ENCODE data around the gene CARHSP1.
"Not testable (repeated sequence)": the region's sequence is repeated elsewhere in the genome, so short reads cannot be mapped to it uniquely, and the experiment has no call there.

The CARHSP1 gene

DNA sequence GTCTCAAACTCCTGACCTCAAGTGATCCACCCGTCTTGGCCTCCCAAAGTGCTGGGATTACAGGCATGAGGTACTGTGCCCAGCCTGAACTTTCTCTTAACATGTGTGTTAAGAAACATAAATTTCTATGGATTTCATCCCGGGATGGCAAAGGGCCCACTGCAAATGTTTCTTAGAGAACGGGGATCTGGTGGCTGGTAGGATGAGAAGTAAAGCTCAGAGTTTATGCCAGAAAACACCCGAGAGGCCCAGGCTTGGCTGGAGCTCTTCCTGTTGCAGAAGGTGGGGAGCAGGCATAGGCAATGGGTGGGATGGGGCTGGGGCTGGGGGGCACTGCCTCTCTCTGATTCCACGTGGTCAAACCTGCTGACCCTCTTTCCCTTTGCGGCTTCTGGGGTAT is 5.6 kb upstream of the CARHSP1 start:
- FAIRE-seq (no peak), DNase-seq (ENCODE audit: insufficient read length, low spot score) (no peak)
- no peak for TF ChIP-seq SPI1 (IDR thresholded peaks at IDR 0.05; ENCODE audit: low read depth, low read length)
- no peak for TF ChIP-seq POLR2AphosphoS5 (IDR thresholded peaks at IDR 0.05; ENCODE audit: low read depth, low read length)
- TF ChIP-seq POLR2A (IDR thresholded peaks at IDR 0.05; ENCODE audit: low read depth, low read length), result no peak
- TF ChIP-seq PAX5 (IDR thresholded peaks at IDR 0.05; ENCODE audit: insufficient read depth, low read length, severe bottlenecking), result no peak
- TF ChIP-seq POU2F2 (IDR thresholded peaks at IDR 0.05; ENCODE audit: low read depth, low read length), result no peak
- no peak for TF ChIP-seq TAF1 (IDR thresholded peaks at IDR 0.05; ENCODE audit: low read depth, low read length)

DNA sequence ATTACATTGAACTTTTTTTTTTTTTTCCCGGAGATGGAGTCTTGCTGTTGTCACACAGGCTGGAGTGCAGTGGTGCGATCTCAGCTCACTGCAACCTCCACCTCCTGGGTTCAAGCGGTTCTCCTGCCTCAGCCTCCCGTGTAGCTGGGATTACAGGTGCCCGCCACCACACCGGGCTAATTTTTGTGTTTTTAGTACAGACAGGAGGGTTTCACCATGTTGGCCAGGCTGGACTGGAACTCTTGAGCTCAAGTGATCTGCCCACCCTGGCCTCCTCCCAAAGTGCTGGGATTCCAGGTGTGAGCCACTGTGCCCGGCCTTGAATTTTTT is 5.0 kb upstream of the CARHSP1 start:
- not testable (repeated sequence) for DNase-seq (ENCODE audit: insufficient read length, low spot score)

DNA sequence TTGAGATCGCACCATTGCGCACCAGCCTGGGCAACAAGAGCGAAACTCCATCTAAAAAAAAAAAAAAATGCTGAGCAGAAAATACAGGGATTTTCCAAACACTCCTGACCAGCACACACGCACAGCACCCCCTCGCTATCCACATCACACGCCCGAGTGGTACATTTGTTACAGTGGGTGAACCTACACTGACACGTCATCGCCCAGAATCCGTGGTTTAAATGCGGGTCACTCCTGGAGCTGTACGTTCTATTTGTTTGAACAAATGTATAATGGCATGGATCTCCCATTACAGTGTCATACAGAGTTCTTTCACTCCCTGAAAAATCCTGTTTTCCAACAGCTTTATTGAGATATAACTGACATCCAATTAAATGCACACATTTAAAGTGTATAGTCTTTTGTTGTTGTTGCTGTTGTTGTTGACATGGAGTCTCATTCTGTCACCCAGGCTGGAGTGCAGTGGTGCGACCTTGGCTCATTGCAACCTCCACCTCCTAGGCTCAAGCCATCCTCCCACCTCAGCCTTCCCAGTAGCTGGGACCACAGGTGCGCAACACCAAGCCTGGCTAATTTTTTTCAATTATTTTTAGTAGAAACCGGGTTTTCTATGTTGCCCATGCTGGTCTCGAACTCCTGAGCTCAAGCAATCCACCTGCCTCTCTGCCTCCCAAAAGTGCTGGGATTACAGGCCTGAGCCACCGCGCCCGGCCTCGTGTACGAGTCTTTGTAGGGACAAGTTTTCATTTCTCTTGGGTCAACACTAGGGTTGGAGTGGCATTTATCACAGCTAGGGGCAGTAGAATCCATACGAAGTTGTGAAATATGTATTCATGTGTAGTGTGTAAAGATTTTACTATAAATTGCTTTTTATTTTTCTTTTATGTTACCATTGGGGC is 4.4 kb upstream of the CARHSP1 start:
- no peak for DNase-seq (ENCODE audit: insufficient read length, low spot score)
- TF ChIP-seq TAF1 (IDR thresholded peaks at IDR 0.05; ENCODE audit: low read depth, low read length) (no peak), POU2F2 (IDR thresholded peaks at IDR 0.05; ENCODE audit: low read depth, low read length) (no peak), POLR2A (IDR thresholded peaks at IDR 0.05; ENCODE audit: low read depth, low read length) (no peak), SPI1 (IDR thresholded peaks at IDR 0.05; ENCODE audit: low read depth, low read length) (no peak), POLR2AphosphoS5 (IDR thresholded peaks at IDR 0.05; ENCODE audit: low read depth, low read length) (no peak), PAX5 (IDR thresholded peaks at IDR 0.05; ENCODE audit: insufficient read depth, low read length, severe bottlenecking) (no peak)
- FAIRE-seq, result no peak

More for the DNA sequence above, 5.0 kb upstream of the CARHSP1 start:
- not testable (repeated sequence) for FAIRE-seq

DNA sequence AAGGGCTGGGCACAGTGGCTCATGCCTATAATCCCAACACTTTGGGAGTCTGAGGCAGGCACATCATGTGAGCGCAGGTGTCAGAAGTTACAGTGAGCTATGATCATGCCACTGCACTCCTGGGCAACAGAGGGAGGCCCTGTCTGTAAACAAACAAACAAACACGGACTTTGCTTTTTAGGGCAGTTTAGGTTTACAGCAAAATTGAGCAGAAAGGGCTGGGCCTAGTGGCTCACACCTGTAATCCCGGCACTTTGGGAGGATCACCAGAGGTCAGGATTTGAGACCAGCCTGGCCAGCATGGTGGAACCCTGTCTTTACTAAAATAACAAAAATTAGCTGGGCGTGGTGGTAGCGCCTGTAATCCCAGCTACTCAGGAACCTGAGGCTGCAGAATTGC is 3.3 kb upstream of the CARHSP1 start:
- DNase-seq (ENCODE audit: insufficient read length, low spot score), result no peak
- TF ChIP-seq POLR2AphosphoS5 (IDR thresholded peaks at IDR 0.05; ENCODE audit: low read depth, low read length), result no peak
- no peak for TF ChIP-seq PAX5 (IDR thresholded peaks at IDR 0.05; ENCODE audit: insufficient read depth, low read length, severe bottlenecking)
- TF ChIP-seq TAF1 (IDR thresholded peaks at IDR 0.05; ENCODE audit: low read depth, low read length), result no peak
- TF ChIP-seq POLR2A (IDR thresholded peaks at IDR 0.05; ENCODE audit: low read depth, low read length), result no peak
- TF ChIP-seq POU2F2 (IDR thresholded peaks at IDR 0.05; ENCODE audit: low read depth, low read length), result no peak
- no peak for TF ChIP-seq SPI1 (IDR thresholded peaks at IDR 0.05; ENCODE audit: low read depth, low read length)
- no peak for FAIRE-seq

DNA sequence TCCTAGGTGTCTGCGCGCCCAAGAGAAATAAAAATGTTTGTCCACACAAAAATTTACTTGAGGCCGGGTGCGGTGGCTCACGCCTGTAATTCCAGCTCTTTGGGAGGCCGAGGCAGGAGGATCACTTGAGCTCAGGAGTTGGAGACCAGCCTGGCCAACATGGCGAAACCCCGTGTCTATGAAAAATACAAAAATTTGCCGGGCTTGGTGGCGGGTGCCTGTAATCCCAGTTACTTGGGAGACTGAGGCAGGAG is 1.1 kb upstream of the CARHSP1 start:
- DNase-seq (ENCODE audit: insufficient read length, low spot score); FAIRE-seq: not testable (repeated sequence)

DNA sequence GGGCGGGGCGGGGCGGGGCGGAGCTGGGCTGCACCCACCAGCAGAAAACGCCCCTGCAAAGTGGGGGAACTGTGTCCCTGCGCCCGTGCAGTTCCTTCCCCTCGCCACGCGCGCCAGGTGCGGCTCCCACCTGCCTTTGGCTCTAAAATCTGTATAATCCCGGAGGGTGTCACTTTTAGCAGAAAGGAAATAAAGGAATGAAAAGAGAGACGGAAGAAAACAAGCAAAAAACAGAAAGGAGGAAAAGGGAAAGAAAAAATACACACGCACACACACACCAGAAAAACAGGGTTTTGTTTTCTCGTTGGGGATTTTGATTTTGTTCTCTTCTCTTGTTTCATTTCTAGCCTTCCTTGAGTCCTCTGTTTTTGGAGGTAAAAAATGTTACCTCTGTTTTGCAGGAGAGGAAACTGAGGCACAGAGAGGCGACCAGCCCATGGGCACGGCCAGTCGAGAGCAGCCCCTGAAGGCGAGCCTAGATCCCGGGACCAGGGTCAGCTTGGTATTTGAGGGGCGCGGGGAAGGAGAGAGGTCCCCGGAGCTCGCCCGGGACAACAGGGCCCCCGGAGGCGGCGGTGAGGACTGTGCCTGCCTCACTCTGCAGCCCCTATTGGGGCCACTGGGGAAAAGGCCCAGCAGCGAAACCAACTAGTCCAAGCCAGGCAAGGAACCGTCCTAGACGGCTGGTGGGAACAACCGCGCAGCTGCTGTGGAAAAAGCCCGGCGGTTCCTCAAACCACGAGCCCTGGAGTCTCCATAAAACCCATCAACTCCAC is 594 bp upstream of the CARHSP1 start:
- no peak for TF ChIP-seq SPI1 (IDR thresholded peaks at IDR 0.05; ENCODE audit: low read depth, low read length)
- TF ChIP-seq POU2F2 (IDR thresholded peaks at IDR 0.05; ENCODE audit: low read depth, low read length), result no peak
- TF ChIP-seq POLR2AphosphoS5 (IDR thresholded peaks at IDR 0.05; ENCODE audit: low read depth, low read length), result no peak
- TF ChIP-seq TAF1 (IDR thresholded peaks at IDR 0.05; ENCODE audit: low read depth, low read length), result no peak
- no peak for TF ChIP-seq PAX5 (IDR thresholded peaks at IDR 0.05; ENCODE audit: insufficient read depth, low read length, severe bottlenecking)
- no peak for TF ChIP-seq POLR2A (IDR thresholded peaks at IDR 0.05; ENCODE audit: low read depth, low read length)
- DNase-seq (ENCODE audit: insufficient read length, low spot score) (no peak), FAIRE-seq (no peak)

DNA sequence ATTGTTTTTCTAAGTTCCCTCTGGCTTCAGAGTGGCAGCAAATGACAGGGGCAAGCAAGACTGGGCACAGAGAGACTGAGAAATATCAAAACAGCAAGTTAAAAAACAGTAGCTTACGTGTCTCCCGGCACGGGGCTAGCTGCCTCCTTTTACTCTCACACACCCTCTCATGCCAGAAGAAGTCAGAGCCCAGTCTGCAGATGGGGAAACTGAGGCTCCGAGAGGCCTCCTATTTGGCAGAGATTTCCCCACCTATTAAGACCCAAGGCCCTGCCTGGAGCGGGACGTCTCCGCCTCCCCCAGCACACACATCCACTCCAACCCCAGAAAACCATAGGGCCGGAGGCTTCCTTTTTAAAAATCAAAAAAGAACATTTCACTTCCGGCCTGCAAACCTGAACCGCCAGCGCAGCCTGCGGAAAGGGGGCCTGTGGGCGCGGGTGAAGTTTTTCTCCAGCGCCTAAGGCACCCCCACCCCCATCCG is 832 bp downstream of the CARHSP1 start:
- DNase-seq (ENCODE audit: insufficient read length, low spot score) (no peak), FAIRE-seq (no peak)
- no peak for TF ChIP-seq TAF1 (IDR thresholded peaks at IDR 0.05; ENCODE audit: low read depth, low read length)
- no peak for TF ChIP-seq POLR2A (IDR thresholded peaks at IDR 0.05; ENCODE audit: low read depth, low read length)
- TF ChIP-seq PAX5 (IDR thresholded peaks at IDR 0.05; ENCODE audit: insufficient read depth, low read length, severe bottlenecking), result no peak
- TF ChIP-seq POU2F2 (IDR thresholded peaks at IDR 0.05; ENCODE audit: low read depth, low read length), result no peak
- no peak for TF ChIP-seq POLR2AphosphoS5 (IDR thresholded peaks at IDR 0.05; ENCODE audit: low read depth, low read length)
- TF ChIP-seq SPI1 (IDR thresholded peaks at IDR 0.05; ENCODE audit: low read depth, low read length), result no peak

DNA sequence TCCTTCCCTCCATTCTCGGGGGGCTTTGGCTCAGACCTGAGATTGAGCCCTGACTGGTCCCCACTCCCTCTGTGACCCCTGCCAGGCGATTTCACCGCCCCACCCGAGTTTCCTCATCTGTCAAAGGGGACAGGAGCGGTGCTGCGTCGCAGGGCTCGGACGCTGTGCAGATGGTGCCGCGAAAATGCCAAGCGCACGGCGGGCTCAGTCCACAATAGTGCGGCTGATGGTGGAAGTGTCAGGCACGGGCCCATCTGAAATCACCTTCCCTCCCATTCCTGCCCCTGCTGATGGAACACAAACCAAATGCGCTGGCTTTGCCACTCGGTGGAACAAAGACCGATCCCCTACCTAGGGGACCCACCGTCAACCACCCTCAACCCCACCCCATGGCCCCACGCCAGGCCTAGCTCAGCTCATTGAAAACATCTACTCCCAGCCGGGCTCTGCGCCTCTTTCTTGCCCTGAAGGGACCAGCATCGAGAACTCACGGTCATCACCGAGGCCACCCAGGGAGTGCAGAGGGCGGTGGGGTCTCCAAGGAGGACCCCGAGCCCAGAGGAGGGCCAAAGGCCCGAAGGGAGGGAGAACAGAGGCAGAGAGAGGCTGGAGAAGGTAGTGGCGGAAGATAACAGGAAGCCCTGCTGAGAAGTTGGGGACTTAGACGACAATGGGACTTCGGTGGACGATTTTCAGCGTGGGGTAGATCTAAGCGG is 1.4 kb downstream of the CARHSP1 start:
- TF ChIP-seq POU2F2 (IDR thresholded peaks at IDR 0.05; ENCODE audit: low read depth, low read length) (no peak), PAX5 (IDR thresholded peaks at IDR 0.05; ENCODE audit: insufficient read depth, low read length, severe bottlenecking) (no peak), TAF1 (IDR thresholded peaks at IDR 0.05; ENCODE audit: low read depth, low read length) (no peak), POLR2A (IDR thresholded peaks at IDR 0.05; ENCODE audit: low read depth, low read length) (no peak), SPI1 (IDR thresholded peaks at IDR 0.05; ENCODE audit: low read depth, low read length) (no peak), POLR2AphosphoS5 (IDR thresholded peaks at IDR 0.05; ENCODE audit: low read depth, low read length) (no peak)
- DNase-seq (ENCODE audit: insufficient read length, low spot score) (no peak), FAIRE-seq (peak; percentile 23)

DNA sequence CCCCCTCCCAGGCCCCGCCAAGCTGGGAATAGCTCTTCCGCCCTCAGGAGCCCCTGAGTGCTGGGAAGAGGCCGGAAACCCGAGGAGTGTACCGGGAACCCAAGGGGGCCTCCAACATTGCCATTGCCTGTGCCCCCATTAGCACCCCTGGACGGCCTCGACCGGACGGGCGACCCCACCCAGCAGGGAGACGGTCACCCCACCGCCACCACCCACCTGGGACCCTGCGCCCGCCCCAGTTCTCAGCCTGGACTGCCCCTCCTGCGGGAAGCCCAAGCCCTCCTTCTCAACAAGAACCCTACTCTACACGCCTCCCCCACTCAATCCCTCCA is 2.0 kb downstream of the CARHSP1 start:
- TF ChIP-seq POU2F2 (IDR thresholded peaks at IDR 0.05; ENCODE audit: low read depth, low read length) (no peak), PAX5 (IDR thresholded peaks at IDR 0.05; ENCODE audit: insufficient read depth, low read length, severe bottlenecking) (no peak), POLR2A (IDR thresholded peaks at IDR 0.05; ENCODE audit: low read depth, low read length) (no peak), TAF1 (IDR thresholded peaks at IDR 0.05; ENCODE audit: low read depth, low read length) (no peak), SPI1 (IDR thresholded peaks at IDR 0.05; ENCODE audit: low read depth, low read length) (no peak), POLR2AphosphoS5 (IDR thresholded peaks at IDR 0.05; ENCODE audit: low read depth, low read length) (no peak)
- DNase-seq (ENCODE audit: insufficient read length, low spot score) (no peak), FAIRE-seq (no peak)
